RWPE2 (cell line): Measurements from ENCODE around the gene POLD2.

Experiments
- ATAC-seq: fragments of 200-7000 bp; cut with Tn5 transposase; 3 replicates; pipeline ENCODE4 v1.9.1; 2021; ENCODE audit warnings: low read depth
- DNase-seq: peaks from one replicate; pipeline ENCODE4 v3.0.0-alpha.2; 2020; ENCODE audit warnings: low spot score
- H3K27ac ChIP-seq: fragments of 450-650 bp; 2 replicates; pipeline ENCODE4 v1.5.1; 2017; ENCODE audit warnings: mild to moderate bottlenecking; ENCODE audit not compliant: poor library complexity, severe bottlenecking
- H3K27me3 ChIP-seq: fragments of 250-450 bp; sonication (Bioruptor Pico); 2 replicates; pipeline ENCODE4 v1.5.1; 2021; ENCODE audit warnings: mild to moderate bottlenecking, moderate library complexity; ENCODE audit not compliant: insufficient read depth, poor library complexity, severe bottlenecking
- H3K36me3 ChIP-seq: fragments of 250-450 bp; sonication (Bioruptor Pico); 2 replicates; pipeline ENCODE4 v1.5.1; 2020; ENCODE audit warnings: low read depth, mild to moderate bottlenecking, moderate library complexity
- H3K4me1 ChIP-seq: fragments of 250-450 bp; sonication (Bioruptor Pico); 2 replicates; pipeline ENCODE4 v1.5.1; 2021; ENCODE audit warnings: mild to moderate bottlenecking, moderate library complexity; ENCODE audit not compliant: insufficient read depth, poor library complexity, severe bottlenecking
- H3K4me3 ChIP-seq: fragments of 250-450 bp; sonication (Bioruptor Pico); 2 replicates; pipeline ENCODE4 v1.5.1; 2021; ENCODE audit warnings: mild to moderate bottlenecking, moderate library complexity; ENCODE audit not compliant: severe bottlenecking
- H3K9me3 ChIP-seq: fragments of 250-450 bp; sonication (Bioruptor Pico); 2 replicates; pipeline ENCODE4 v1.5.1; 2021; ENCODE audit warnings: mild to moderate bottlenecking, moderate library complexity; ENCODE audit not compliant: severe bottlenecking
- CTCF ChIP-seq: fragments of 450-650 bp; IDR thresholded peaks from one replicate; pipeline ENCODE4 v1.5.1; 2017; ENCODE audit warnings: mild to moderate bottlenecking, moderate library complexity; ENCODE audit not compliant: poor library complexity, severe bottlenecking

The POLD2 gene

DNA sequence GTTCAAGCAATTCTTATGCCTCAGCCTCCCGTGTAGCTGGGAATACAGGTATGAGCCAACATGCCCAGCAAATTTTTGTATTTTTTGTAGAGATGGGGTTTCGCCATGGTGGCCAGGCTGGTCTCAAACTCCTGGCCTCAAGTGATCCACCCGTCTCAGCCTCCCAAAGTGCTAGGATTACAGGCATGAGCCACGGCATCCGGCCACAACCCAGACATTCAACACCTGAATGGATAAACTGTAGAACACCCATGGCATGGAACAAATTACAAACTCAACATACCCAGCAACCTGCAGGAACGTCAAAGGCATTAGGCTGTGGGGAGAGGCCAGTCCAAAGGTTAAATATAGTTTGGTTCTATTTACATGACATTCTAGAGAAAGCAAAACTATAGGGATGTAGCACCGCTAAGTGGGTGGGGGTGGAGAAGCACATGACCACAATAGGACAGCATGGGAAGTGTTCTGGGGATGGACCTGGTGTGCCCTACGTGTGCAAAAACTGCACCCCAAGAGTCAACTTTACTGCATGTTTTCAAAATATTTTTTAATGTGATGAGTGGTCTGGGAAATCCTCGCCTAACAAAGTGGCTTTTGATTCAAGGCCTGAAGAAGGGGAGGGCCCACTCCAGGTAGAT is 51.5 kb downstream of the POLD2 start:
- peak overlapping the region; percentile 97 for H3K27ac ChIP-seq
- TF ChIP-seq CTCF: no peak
- H3K4me3 ChIP-seq: no peak overlapping the region
- H3K36me3 ChIP-seq: peaks cover 23% of the 10 kb centered on the region
- no peak for ATAC-seq
- no peaks in the 10 kb centered on the region for H3K9me3 ChIP-seq
- peak; percentile 34 for DNase-seq
- no peaks in the 10 kb centered on the region for H3K27me3 ChIP-seq
- peaks cover 34% of the 10 kb centered on the region for H3K4me1 ChIP-seq

DNA sequence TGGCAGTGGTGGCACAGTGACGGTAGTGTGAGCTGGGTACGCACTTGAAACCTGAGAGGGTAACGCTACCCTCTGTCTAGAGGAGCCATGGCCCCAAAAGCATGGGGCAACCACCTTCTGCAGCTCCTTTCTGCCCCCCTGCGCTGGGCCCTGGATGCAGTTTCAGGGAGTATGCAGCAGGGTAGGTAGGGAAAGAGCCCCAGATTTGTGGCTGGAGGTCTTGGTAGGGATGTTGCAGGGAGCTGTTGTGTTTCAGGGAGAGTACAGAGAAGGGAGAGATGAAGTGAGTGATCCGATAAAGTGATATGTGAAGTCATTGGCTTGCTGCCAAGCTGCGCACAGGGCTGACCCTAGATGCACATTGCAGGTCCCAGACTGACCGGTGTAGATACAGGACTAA is 55.3 kb downstream of the POLD2 start:
- H3K4me1 ChIP-seq: peaks cover 30% of the 10 kb centered on the region
- peaks cover 6% of the 10 kb centered on the region for H3K36me3 ChIP-seq
- H3K4me3 ChIP-seq: no peak overlapping the region
- DNase-seq (peak; percentile 30), ATAC-seq (no peak)
- H3K9me3 ChIP-seq: no peaks in the 10 kb centered on the region
- no peaks in the 10 kb centered on the region for H3K27me3 ChIP-seq
- no peak for TF ChIP-seq CTCF
- no peak overlapping the region for H3K27ac ChIP-seq

- no peak for TF ChIP-seq CTCF
- ATAC-seq (no peak), DNase-seq (peak; percentile 38)
- no peaks in the 10 kb centered on the region for H3K27me3 ChIP-seq
- no peaks in the 10 kb centered on the region for H3K9me3 ChIP-seq
- peaks cover 22% of the 10 kb centered on the region for H3K4me1 ChIP-seq
- no peak overlapping the region for H3K27ac ChIP-seq
- H3K4me3 ChIP-seq: no peak overlapping the region
- no peaks in the 10 kb centered on the region for H3K36me3 ChIP-seq
Measured at GRCh38 chr7:44067064-44067951, 56.0 kb downstream of the POLD2 start.

DNA sequence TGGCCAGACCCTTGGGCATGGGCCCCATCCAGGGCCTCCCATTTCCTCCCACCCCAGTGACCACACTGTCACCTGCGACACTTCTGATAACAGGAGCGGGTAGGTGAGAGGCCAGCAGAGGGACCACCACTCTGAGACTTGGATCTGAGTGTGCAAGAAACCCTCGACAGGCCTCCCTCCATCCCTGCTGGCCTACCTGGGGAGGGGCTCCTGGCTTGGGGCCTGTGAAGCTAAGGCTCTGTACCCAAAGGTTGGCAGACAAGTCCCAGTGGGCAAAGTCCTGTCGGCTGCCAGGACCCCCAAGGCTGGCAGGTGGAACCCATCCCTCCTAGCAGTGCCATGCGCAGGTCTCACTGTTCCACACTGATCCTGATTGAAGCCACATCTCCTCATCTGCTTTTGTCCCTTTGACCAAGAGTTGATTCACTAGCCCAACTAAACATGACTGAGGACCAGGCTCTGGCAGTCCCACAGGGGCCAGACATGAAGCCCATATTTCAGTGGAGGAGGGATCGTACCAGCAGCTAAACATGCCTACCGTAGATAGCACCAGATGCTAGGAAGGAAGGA is 56.8 kb downstream of the POLD2 start:
- peak; percentile 0; the same call in 1 of the 3 replicates for ATAC-seq
- H3K27ac ChIP-seq: no peak overlapping the region

More for the DNA sequence above, 56.8 kb downstream of the POLD2 start:
- H3K27me3 ChIP-seq: no peaks in the 10 kb centered on the region
- no peaks in the 10 kb centered on the region for H3K9me3 ChIP-seq
- H3K4me1 ChIP-seq: peaks cover 15% of the 10 kb centered on the region
- H3K36me3 ChIP-seq: no peaks in the 10 kb centered on the region
- TF ChIP-seq CTCF: no peak
- peak; percentile 45 for DNase-seq
- H3K4me3 ChIP-seq: no peak overlapping the region
